NCI-H2196 (cell line): ENCODE data around the gene PTPRZ1.

Experiments used
- DNase-seq: peaks from one replicate; lab custom pipeline; 2025; ENCODE audit not compliant: unreplicated experiment; lab: John Stamatoyannopoulos, UW

Gene PTPRZ1

DNA sequence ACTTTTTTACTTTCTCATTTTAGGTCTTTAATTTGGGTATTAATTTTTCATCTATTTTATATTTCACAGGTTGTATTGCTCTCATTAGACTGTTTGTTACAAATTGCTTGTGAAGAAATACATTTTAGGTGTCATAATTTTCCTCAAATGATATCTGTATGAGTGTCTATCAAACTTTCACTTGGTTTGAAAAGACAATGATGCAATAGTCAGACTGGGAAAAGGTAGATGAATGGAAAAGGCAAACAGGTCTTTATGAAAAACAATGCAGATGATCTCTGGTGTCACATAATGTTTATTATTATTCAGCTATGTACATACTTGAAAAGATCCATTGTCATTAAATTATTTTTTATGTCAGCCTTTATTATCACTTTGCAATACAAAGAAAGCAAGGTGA is 80.2 kb downstream of the PTPRZ1 start:
- no peak for DNase-seq

GRCh38 chr7:121953601-121954000 is 80.6 kb downstream of the PTPRZ1 start:
- no peak for DNase-seq

DNA sequence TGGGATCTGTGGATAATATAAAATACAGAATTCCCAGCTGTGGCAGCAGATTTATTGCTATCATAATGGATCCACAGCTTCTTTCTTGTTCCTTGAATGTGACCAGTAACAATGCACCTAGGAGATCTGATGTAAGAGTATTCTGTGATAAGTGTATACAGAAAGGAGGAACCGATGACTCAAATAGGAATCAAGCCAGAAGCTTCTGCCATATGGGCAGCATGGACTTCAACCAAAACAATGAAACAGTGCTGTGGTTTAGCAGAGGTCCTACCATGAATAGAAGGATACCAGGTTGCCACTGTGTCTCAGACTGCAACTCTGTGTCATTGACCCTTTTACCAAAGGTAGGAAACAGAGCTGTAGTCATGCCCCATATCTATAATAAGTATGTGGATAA is 81.8 kb downstream of the PTPRZ1 start:
- no peak for DNase-seq

DNA sequence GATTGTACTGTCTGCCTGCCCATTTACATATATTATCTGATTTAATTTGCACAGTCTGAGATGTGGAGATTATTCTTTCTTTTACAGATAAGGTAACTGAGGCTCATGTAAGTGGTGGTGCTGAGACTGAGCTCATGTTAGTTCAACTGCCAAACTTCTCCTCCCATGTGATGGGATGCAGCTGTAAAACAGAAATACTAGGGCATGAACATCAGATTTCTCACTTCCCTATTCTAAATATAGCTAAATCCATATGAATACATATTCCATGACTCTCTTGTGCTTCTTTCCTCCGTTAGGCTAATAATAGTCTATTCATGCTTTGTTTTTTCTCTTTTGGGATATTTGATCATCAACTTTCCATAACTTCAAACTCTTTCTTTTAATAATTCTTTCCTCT is 84.7 kb downstream of the PTPRZ1 start:
- no peak for DNase-seq

DNA sequence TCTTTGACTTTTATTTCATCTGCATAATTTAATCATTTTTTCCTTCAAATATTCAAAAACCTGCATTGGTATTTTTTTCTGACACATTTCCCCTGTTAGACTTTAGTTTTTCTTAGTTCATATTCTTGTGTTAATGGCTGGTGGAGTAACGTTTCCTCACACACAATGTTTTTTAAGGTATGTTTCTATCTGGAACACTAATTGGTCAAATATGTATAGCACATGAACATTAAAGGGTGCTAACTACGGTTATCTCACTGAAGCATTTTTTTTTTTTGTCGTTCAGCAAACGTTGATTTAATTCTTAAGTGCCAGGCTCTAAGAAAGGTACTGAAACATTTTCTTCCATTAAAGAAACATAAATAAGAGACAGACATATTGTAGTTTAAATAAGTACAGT is 87.7 kb downstream of the PTPRZ1 start:
- no peak for DNase-seq

DNA sequence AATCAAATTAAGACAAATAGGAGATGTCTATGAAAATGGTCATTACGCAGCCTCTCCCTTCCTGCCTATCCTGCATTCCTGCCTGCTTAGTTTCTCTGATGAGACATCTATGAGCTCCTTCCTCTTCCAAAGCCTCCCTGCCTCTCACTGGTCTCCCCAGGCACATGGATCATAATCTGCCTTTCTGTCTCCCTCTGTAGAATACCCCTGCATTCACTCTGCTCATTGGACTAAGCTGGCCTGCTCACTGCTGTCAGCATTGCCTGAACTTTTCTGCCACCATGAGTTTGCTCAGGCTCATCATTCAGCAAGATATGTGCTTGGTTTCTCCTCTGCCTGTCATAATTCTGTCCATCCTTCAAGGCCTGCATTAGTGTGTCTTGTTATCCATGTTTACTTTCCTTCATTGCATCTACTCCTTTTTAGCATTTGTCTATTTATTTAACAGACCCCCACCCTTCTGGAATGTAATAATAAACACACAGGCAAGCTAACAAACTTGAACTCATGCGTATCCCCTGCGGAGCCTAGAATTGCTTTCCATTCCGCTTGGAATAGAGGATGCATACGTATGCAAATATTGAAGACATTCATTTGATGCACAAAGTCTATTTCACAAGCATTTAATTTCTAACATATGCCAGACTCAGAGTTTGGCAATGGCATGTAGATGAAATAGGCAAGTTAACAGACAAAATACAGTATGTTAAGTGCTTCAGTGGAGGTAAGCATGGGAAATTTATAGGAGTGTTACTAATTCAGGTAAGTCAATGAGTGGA is 88.3 kb downstream of the PTPRZ1 start:
- no peak for DNase-seq

GRCh38 chr7:121966276-121966934 is 93.4 kb downstream of the PTPRZ1 start:
- no peak for DNase-seq

DNA sequence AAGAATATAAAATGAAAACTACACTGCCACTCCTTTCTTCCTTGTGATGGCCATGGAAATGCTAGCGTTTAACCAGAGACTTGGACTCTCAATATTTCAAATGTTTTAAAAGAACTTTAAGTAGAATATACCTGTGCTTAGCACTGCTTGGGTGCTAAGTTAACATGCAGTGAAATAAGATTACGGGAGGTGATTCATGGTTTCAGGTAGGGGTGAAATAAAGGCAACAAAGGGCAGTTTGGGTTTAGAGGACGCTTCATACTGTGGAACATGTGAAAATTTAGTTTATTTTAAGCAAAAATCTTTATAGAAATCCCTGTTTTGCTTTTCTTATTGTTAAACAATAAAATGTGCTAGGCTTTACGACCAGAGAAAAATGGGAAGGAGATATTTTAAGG is 94.0 kb downstream of the PTPRZ1 start:
- no peak for DNase-seq

DNA sequence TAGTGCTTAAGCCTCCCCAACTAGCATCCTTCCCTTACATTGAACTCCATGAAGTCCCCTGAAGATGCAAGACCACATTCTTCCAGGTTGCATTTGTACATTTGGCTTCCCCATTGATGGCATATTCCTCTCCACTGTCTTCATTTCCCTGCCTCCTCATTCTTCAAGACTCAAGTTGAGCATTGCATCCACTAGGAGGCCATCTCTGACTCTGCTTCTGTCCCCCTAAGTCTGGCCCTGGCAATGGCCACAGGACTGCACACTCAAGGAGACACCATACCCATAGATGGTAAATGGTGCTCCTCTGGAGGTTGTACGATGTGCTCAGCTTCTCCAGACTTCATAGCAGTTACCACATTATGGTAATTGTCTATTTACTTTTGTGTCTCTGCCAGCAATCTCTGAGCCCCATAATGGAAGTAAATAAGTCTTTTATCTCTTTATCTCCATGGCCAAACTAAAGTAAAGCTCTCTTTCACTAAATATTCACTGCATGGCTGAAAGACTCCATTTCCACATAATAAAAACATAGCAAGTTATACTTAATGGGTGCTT is 112.6 kb downstream of the PTPRZ1 start:
- no peak for DNase-seq

DNA sequence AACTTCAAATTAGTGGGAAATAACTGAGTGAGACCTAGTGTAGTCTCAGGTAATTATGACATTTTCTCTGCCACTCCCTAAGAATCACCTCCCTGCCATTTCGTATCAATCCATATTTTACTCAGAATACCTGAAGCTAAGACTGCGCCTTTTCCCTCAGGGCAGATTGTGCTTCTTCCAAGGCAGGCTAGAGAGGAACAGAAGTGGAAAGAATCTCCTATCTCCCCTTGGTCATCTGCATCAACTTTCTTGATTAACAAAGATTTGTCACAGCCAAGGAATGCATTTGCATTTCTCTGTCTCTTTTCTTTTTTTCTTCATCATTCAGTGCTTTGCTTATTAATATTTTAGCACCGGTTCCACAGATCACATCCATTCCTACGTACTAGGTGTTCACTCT is 119.1 kb downstream of the PTPRZ1 start:
- DNase-seq, result no peak

DNA sequence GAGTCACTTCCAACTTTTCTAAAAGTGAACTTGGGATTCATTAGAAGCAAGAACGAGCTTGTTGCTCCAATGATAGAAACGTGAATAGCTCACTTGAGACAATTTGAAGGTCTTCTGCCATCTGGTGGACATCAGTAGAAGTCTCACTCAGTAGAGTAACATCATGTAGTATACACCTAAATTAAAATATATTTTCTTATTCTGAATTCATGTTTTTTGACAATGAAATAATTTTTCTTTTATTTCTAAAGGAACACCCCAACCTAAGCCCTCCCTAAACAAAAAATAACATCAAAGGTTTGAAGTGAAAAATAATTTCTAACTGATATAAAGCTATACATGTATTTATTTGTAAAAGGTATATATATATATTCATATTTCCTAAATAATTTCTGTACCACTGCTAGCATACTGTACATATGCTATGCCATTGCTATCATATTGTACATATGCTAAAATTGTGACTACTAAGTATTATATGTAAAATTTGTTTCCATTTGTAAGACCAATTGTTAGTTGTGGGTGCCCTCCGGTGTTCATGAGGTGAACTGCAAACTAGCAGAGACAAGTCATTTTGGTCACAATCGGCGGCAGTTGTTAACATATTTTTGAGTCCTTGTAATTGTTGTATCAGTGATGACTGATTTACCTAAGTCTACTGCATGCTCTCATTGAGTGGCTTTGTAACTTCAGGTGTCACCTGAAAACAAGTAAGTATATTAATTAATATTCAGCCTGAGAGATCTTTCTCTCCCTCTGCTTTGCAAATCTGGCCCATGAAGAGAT is 121.9 kb downstream of the PTPRZ1 start:
- peak; percentile 64 for DNase-seq

DNA sequence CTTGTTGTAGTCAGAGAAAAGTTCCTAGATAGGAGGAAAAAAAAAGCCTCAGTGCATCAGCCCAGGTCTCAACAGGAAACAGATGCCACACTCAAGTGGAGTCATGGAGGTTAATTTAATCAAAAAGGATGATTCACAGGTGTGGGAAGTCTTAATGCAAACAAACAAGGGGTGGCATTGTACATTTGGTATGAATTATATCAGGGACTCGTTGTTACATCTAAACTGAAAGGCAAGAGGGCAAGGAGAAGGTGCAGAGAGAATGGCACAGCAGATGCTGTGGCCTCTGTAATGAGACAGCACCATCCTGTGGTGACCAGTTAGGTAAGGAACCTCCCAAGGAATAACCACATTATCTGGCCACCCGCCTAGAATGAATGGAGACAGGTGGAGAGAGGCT is 133.7 kb downstream of the PTPRZ1 start:
- no peak for DNase-seq

- DNase-seq, result no peak
These were observed 137.2 kb downstream of the PTPRZ1 start for GRCh38 chr7:122010116-122010515.

DNA sequence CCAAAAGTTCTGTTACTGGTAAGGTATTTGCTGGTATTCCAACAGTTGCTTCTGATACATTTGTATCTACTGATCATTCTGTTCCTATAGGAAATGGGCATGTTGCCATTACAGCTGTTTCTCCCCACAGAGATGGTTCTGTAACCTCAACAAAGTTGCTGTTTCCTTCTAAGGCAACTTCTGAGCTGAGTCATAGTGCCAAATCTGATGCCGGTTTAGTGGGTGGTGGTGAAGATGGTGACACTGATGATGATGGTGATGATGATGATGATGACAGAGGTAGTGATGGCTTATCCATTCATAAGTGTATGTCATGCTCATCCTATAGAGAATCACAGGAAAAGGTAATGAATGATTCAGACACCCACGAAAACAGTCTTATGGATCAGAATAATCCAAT is 140.1 kb downstream of the PTPRZ1 start:
- DNase-seq, result no peak

DNA sequence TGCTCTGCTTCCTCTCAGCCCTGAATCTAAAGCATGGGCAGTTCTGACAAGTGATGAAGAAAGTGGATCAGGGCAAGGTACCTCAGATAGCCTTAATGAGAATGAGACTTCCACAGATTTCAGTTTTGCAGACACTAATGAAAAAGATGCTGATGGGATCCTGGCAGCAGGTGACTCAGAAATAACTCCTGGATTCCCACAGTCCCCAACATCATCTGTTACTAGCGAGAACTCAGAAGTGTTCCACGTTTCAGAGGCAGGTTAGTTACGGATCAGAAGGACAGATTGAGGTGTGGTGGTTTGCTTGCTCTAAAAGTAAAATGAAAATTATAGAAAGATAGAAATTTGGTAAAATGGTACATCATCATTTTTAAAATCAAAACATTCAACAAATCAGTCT is 140.7 kb downstream of the PTPRZ1 start:
- no peak for DNase-seq

DNA sequence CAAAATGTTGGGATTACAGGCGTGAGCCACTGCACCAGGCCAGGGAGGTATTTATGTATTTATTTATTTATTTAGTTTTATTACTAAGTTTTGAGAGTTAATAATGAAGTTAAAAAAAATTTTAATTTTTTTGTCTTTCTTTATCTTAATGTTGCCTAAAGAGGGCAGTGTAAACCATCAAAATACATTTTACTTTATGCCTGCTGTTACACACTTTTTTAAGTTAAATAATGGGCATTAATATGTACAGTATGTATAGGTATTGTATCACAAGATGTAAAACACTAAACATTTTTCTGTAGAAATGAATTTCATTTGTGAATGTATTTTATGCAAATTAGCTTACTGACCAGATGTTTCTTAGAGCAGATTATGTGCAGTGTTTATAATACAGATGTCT is 141.7 kb downstream of the PTPRZ1 start:
- no peak for DNase-seq

DNA sequence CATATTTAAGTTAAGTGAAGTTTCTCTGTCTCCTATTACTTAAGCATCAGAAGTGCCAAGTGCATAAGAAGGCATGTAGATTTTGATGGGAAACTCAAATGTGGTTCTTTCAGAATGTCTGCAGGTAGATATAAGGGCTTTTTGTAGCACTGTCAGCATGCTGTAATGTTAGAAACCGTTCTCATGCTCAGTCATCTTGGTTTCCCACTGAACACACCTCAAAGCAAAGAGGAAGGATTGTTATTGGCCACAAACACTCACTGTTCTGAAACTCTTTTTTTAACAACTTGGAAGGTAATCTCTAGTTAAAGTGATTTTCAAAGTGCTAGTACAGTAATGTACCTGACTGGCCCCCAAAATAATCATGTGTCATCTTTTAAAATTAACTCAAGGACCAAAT is 145.1 kb downstream of the PTPRZ1 start:
- DNase-seq, result no peak

GRCh38 chr7:122027058-122027457 is 154.1 kb downstream of the PTPRZ1 start:
- no peak for DNase-seq

- no peak for DNase-seq
These were observed 160.7 kb downstream of the PTPRZ1 start for GRCh38 chr7:122033641-122034040.

- no peak for DNase-seq
These were observed 162.9 kb downstream of the PTPRZ1 start for GRCh38 chr7:122035876-122036275.

DNA sequence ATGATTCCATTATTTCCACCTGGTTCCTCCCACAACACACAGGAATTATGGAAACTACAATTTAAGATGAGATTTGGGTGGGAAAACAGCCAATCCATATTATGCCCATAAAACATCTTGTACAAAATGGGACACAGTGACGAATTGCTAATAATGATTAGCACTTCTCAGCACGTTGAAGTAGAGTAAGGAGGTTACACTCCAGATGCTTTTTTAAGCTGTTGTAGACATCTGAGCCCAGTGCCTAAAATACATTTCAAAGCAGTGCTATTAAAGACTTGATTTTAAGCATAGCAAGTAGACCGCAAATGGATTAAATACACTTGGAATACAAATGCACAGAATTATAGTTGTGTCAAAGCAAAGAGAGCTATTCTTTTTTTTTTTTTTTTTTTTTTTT is 165.2 kb downstream of the PTPRZ1 start:
- no peak for DNase-seq

DNA sequence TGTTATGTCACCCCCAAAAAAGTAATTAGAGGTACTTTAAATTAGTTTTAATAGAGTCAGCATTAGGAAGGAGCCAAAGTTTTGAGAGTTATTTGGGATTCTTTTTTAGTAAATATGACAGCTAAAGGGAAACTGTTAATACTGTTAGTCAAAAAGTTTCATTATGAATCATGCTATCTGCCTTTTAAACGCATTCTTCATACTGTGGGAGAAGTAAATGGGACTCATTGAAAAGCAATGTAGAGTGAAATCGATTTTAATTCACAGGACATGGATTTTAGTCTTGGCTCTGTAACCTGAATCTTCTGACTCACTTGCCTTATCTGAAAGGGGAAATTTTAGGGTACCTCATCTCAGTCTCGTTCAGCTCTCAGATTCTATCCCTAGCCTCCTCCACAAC is 165.9 kb downstream of the PTPRZ1 start:
- no peak for DNase-seq
